IMR-90 (cell line): Measurements from ENCODE around the gene VPS54. TPM values are rescaled to one million over a fixed set of nuclear protein-coding genes. Genes with fewer than 3 reads are reported as not detected.

Experiments used
- ATAC-seq: fragments of 200-7000 bp; cut with Tn5 transposase; 2 replicates; pipeline ENCODE4 v1.9.1; 2020; ENCODE audit warnings: low read depth, mild to moderate bottlenecking, moderate library complexity
- BruUV-seq: library from RNA; stranded (reverse); fragments of 400-500 nt; replicated peaks from 2 replicates; lab custom pipeline; 2021; lab: Mats Ljungman, UMichigan
- CTCF ChIA-PET: fragments of 300-600 bp; formaldehyde crosslinking; extraction: SDS; loops from one replicate; lab custom pipeline; 2021; ENCODE audit warnings: antibody characterized with exemption; lab: Yijun Ruan, JAX
- POLR2A ChIA-PET: fragments of 300-600 bp; sonication (Branson Sonifier 250); formaldehyde crosslinking; loops from one replicate; lab custom pipeline; 2022; ENCODE audit warnings: antibody characterized with exemption; ENCODE audit not compliant: unreplicated experiment; lab: Charles Lee
- DNase-seq: peaks from one replicate; pipeline ENCODE4 v3.0.0; 2013
- H2AFZ ChIP-seq: replicated peaks from 2 replicates; pipeline ENCODE3; 2013; ENCODE audit warnings: low read length, mild to moderate bottlenecking; ENCODE audit not compliant: poor library complexity
- H2AK5ac ChIP-seq: 2 replicates; pipeline ENCODE4 v1.6.1; 2013; ENCODE audit warnings: low read depth, low read length, inconsistent platforms
- H2AK9ac ChIP-seq: replicated peaks from 2 replicates; pipeline ENCODE3; 2013; ENCODE audit warnings: mild to moderate bottlenecking, low read depth, low read length, moderate library complexity; ENCODE audit not compliant: poor library complexity
- H2BK120ac ChIP-seq: 2 replicates; pipeline ENCODE4 v1.6.1; 2013; ENCODE audit warnings: low read depth, low read length, inconsistent platforms
- H2BK15ac ChIP-seq: 3 replicates; pipeline ENCODE4 v1.6.1; 2013; ENCODE audit warnings: low read depth, low read length, inconsistent platforms
- H2BK20ac ChIP-seq: 2 replicates; pipeline ENCODE4 v1.6.1; 2013; ENCODE audit warnings: low read depth, mild to moderate bottlenecking, inconsistent platforms, low read length, moderate library complexity
- H2BK5ac ChIP-seq: 2 replicates; pipeline ENCODE4 v1.6.1; 2013; ENCODE audit warnings: mild to moderate bottlenecking, low read depth, low read length, inconsistent platforms; ENCODE audit not compliant: poor library complexity, severe bottlenecking
- H3K14ac ChIP-seq: replicated peaks from 2 replicates; pipeline ENCODE4 v1.6.1; 2013; ENCODE audit warnings: low read depth, low read length, inconsistent platforms
- H3K18ac ChIP-seq: 2 replicates; pipeline ENCODE4 v1.6.1; 2013; ENCODE audit warnings: low read depth, low read length, control low read depth
- H3K23ac ChIP-seq: 2 replicates; pipeline ENCODE4 v1.6.1; 2013; ENCODE audit warnings: low read depth, low read length, inconsistent platforms
- H3K27ac ChIP-seq: 2 replicates; pipeline ENCODE4 v1.5.1; 2013; ENCODE audit warnings: mild to moderate bottlenecking, control low read depth, low read length; ENCODE audit not compliant: insufficient read depth
- H3K27me3 ChIP-seq: 2 replicates; pipeline ENCODE4 v1.6.1; 2013; ENCODE audit warnings: low read length; ENCODE audit not compliant: control insufficient read depth, insufficient read depth
- H3K36me3 ChIP-seq: 2 replicates; pipeline ENCODE4 v1.6.1; 2013; ENCODE audit warnings: low read length, mixed read lengths; ENCODE audit not compliant: control insufficient read depth, insufficient read depth
- H3K4ac ChIP-seq: 2 replicates; pipeline ENCODE4 v1.6.1; 2013; ENCODE audit warnings: low read depth, low read length, inconsistent platforms
- H3K4me1 ChIP-seq: 2 replicates; pipeline ENCODE4 v1.6.1; 2013; ENCODE audit warnings: low read length, mixed read lengths; ENCODE audit not compliant: control insufficient read depth, insufficient read depth
- H3K4me2 ChIP-seq: 2 replicates; pipeline ENCODE4 v1.6.1; 2013; ENCODE audit warnings: low read depth, mild to moderate bottlenecking, control low read depth, low read length, moderate library complexity
- H3K4me3 ChIP-seq: 2 replicates; pipeline ENCODE4 v1.5.1; 2013; ENCODE audit warnings: low read depth, mild to moderate bottlenecking, control low read depth, low read length, moderate library complexity; ENCODE audit not compliant: insufficient read depth
- H3K56ac ChIP-seq: 2 replicates; pipeline ENCODE4 v1.6.1; 2013; ENCODE audit warnings: low read length, inconsistent platforms; ENCODE audit not compliant: insufficient read depth; ENCODE audit errors: extremely low read depth
- H3K79me1 ChIP-seq, 2 experiments: 2 replicates each; pipeline ENCODE4 v1.6.1; 2013; ENCODE audit warnings: low read length in 2 of 2, inconsistent platforms in 1 of 2, low read depth in 1 of 2
- H3K9ac ChIP-seq: 2 replicates; pipeline ENCODE4 v1.6.1; 2013; ENCODE audit warnings: low read depth, low read length, control low read depth
- H3K9me1 ChIP-seq: 2 replicates; pipeline ENCODE4 v1.6.1; 2013; ENCODE audit warnings: low read length, inconsistent platforms; ENCODE audit not compliant: insufficient read depth
- H3K9me3 ChIP-seq: 2 replicates; pipeline ENCODE4 v1.6.1; 2013; ENCODE audit warnings: low read length; ENCODE audit not compliant: control insufficient read depth, insufficient read depth
- H4K20me1 ChIP-seq: 2 replicates; pipeline ENCODE4 v1.6.1; 2013; ENCODE audit warnings: low read length, inconsistent platforms; ENCODE audit not compliant: insufficient read depth
- H4K5ac ChIP-seq: 2 replicates; pipeline ENCODE4 v1.6.1; 2013; ENCODE audit warnings: mild to moderate bottlenecking, low read depth, low read length, control low read depth
- H4K8ac ChIP-seq, 2 experiments: 2 replicates each; pipeline ENCODE4 v1.6.1; 2013; ENCODE audit warnings: low read depth in 2 of 2, low read length in 2 of 2, control low read depth in 1 of 2, inconsistent platforms in 1 of 2
- H4K91ac ChIP-seq: 2 replicates; pipeline ENCODE4 v1.6.1; 2013; ENCODE audit warnings: low read depth, low read length, inconsistent platforms; ENCODE audit not compliant: insufficient read depth
- BHLHE40 ChIP-seq: fragments of 150-350 bp; IDR thresholded peaks from 2 replicates; pipeline ENCODE4 v1.6.1; 2016; ENCODE audit warnings: mild to moderate bottlenecking, low read depth, low read length
- CEBPB ChIP-seq: IDR thresholded peaks from 2 replicates; pipeline ENCODE4 v1.6.1; 2012; ENCODE audit warnings: low read depth, low read length, improper control_type of control experiment
- CHD1 ChIP-seq: IDR thresholded peaks from 2 replicates; pipeline ENCODE4 v1.6.1; 2012; ENCODE audit warnings: low read depth, low read length, improper control_type of control experiment
- FOS ChIP-seq: fragments of 150-350 bp; IDR thresholded peaks from 2 replicates; pipeline ENCODE4 v1.6.1; 2016; ENCODE audit warnings: low read depth, low read length
- MAFK ChIP-seq: IDR thresholded peaks from 2 replicates; pipeline ENCODE4 v1.6.1; 2012; ENCODE audit warnings: low read depth, low read length, improper control_type of control experiment
- MAZ ChIP-seq: IDR thresholded peaks from 2 replicates; pipeline ENCODE4 v1.6.1; 2012; ENCODE audit warnings: low read depth, mild to moderate bottlenecking, low read length, improper control_type of control experiment, moderate library complexity, borderline replicate concordance
- NFE2L2 ChIP-seq: fragments of 150-350 bp; IDR thresholded peaks from 2 replicates; pipeline ENCODE4 v1.6.1; 2016; ENCODE audit warnings: low read depth, mild to moderate bottlenecking, low read length
- POLR2A ChIP-seq: IDR thresholded peaks from 2 replicates; pipeline ENCODE4 v1.6.1; 2012; ENCODE audit warnings: mild to moderate bottlenecking, low read depth, low read length
- RAD21 ChIP-seq: IDR thresholded peaks from 2 replicates; pipeline ENCODE4 v1.6.1; 2012; ENCODE audit warnings: low read length, improper control_type of control experiment
- RCOR1 ChIP-seq: IDR thresholded peaks from 2 replicates; pipeline ENCODE4 v1.6.1; 2012; ENCODE audit warnings: mild to moderate bottlenecking, low read length, improper control_type of control experiment; ENCODE audit not compliant: insufficient replicate concordance
- RFX5 ChIP-seq: IDR thresholded peaks from 2 replicates; pipeline ENCODE4 v1.8.0; 2012; ENCODE audit warnings: low read depth, mild to moderate bottlenecking, low read length, moderate library complexity
- SMC3 ChIP-seq: fragments of 150-350 bp; IDR thresholded peaks from 2 replicates; pipeline ENCODE4 v1.6.1; 2016; ENCODE audit warnings: low read depth, mild to moderate bottlenecking, antibody characterized with exemption, low read length, moderate library complexity
- WGBS, 2 experiments: methylation state at CpG; one replicate each; pipeline versions ENCODE4 v1.1.5 to v1.1.7; 2013; ENCODE audit warnings: missing lambda C conversion rate in 2 of 2; ENCODE audit not compliant: insufficient read length in 1 of 2; ENCODE audit errors: extremely low coverage in 2 of 2; 5-methylcytosine and 5-hydroxymethylcytosine counted together
- dilution Hi-C: fragments of 300-500 bp; cut with HindIII; formaldehyde crosslinking; loops from one replicate; pipeline ENCODE4 v1.14.3; 2018; ENCODE audit warnings: low sequenced_read_pairs; ENCODE audit not compliant: unreplicated experiment
- in situ Hi-C: fragments of 300-500 bp; cut with MboI; formaldehyde crosslinking; loops from 3 replicates; pipeline ENCODE4 v1.14.3; 2019; ENCODE audit warnings: low sequenced_read_pairs, inconsistent platforms, mixed read lengths
- intact Hi-C: fragments of 100-400 bp; cut with micrococcal nuclease; formaldehyde crosslinking; loops from 2 replicates; pipeline ENCODE4 v1.10.0; 2022
- polyA plus RNA-seq, 3 experiments: library from polyadenylated mRNA; depleted of rRNA; stranded (reverse); fragments of >200 nt; gene quantifications; 2 replicates each; pipeline ENCODE4 v1.2.3, GENCODE V29; 2012; ENCODE audit warnings: low replicate concordance in 1 of 3
- total RNA-seq: library from RNA; depleted of rRNA; stranded (reverse); fragments of >200 nt; gene quantifications from 2 replicates; pipeline ENCODE4 v1.2.3, GENCODE V29; 2012
- TF ChIP-seq, protein P1 (sequence below): conservative IDR thresholded peaks from 2 replicates; pipeline ENCODE4 v1.5.1; 2012; ENCODE audit warnings: mild to moderate bottlenecking, low read depth, low read length, improper control_type of control experiment
- TF ChIP-seq, protein P2 (sequence below): fragments of 150-350 bp; IDR thresholded peaks from 2 replicates; pipeline ENCODE4 v1.6.1; 2017; ENCODE audit warnings: mild to moderate bottlenecking, antibody characterized with exemption, low read length, low read depth
- TF ChIP-seq, protein P3 (sequence below): fragments of 150-350 bp; IDR thresholded peaks from 2 replicates; pipeline ENCODE4 v1.6.1; 2016; ENCODE audit warnings: low read depth, mild to moderate bottlenecking, low read length, moderate library complexity, borderline replicate concordance

VPS54 gene
- total and polyA plus RNA-seq, 2 of the 4 experiments (the other 2 are of a cell fraction) = 7.1 to 18.1 TPM

GRCh38 chr2:63845866-63846265 lies 173.4 kb downstream of the VPS54 start:
- H3K4me1 ChIP-seq = peaks cover 9% of the 10 kb centered on the region
- H3K9me1 ChIP-seq = no peaks in the 10 kb centered on the region; the same call in 1 of the 2 replicates
- H3K4ac ChIP-seq = no peak overlapping the region
- H3K14ac ChIP-seq = no peak overlapping the region
- H2AK9ac ChIP-seq = no peak overlapping the region
- ATAC-seq (no peak), DNase-seq (no peak)
- ChIA-PET CTCF (no interaction called here), POLR2A (no interaction called here)
- no peak overlapping the region for H2BK20ac ChIP-seq
- no peak overlapping the region for H4K91ac ChIP-seq
- H3K18ac ChIP-seq = no peak overlapping the region
- H3K9me3 ChIP-seq = no peaks in the 10 kb centered on the region
- H4K20me1 ChIP-seq = peaks cover 23% of the 10 kb centered on the region; the same call in 1 of the 2 replicates
- H3K4me3 ChIP-seq = no peak overlapping the region
- intact Hi-C loops = no loop called here
- no peak overlapping the region for H4K8ac ChIP-seq
- dilution Hi-C loops = no loop called here
- no peak overlapping the region for H2BK5ac ChIP-seq
- H3K27me3 ChIP-seq = no peaks in the 10 kb centered on the region
- no peak overlapping the region for H2BK15ac ChIP-seq
- H3K36me3 ChIP-seq = no peaks in the 10 kb centered on the region
- peaks cover 16 to 51% of the 10 kb centered on the region in 2 experiments for H3K79me1 ChIP-seq
- H3K23ac ChIP-seq = no peak overlapping the region
- in situ Hi-C loops = no loop called here
- no TSS peak for BruUV-seq
- H2AFZ ChIP-seq = no peak overlapping the region
- H4K5ac ChIP-seq = no peak overlapping the region
- H3K56ac ChIP-seq = no peak overlapping the region
- H3K4me2 ChIP-seq = no peak overlapping the region
- no peak for TF ChIP-seq CEBPB
- TF ChIP-seq, protein P1, sequence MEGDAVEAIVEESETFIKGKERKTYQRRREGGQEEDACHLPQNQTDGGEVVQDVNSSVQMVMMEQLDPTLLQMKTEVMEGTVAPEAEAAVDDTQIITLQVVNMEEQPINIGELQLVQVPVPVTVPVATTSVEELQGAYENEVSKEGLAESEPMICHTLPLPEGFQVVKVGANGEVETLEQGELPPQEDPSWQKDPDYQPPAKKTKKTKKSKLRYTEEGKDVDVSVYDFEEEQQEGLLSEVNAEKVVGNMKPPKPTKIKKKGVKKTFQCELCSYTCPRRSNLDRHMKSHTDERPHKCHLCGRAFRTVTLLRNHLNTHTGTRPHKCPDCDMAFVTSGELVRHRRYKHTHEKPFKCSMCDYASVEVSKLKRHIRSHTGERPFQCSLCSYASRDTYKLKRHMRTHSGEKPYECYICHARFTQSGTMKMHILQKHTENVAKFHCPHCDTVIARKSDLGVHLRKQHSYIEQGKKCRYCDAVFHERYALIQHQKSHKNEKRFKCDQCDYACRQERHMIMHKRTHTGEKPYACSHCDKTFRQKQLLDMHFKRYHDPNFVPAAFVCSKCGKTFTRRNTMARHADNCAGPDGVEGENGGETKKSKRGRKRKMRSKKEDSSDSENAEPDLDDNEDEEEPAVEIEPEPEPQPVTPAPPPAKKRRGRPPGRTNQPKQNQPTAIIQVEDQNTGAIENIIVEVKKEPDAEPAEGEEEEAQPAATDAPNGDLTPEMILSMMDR = no peak
- no peak for TF ChIP-seq BHLHE40
- TF ChIP-seq CHD1 = no peak
- no peak for TF ChIP-seq POLR2A
- TF ChIP-seq MAFK = no peak
- TF ChIP-seq RCOR1 = no peak
- no peak for TF ChIP-seq FOS
- TF ChIP-seq NFE2L2 = no peak
- TF ChIP-seq, protein P2, sequence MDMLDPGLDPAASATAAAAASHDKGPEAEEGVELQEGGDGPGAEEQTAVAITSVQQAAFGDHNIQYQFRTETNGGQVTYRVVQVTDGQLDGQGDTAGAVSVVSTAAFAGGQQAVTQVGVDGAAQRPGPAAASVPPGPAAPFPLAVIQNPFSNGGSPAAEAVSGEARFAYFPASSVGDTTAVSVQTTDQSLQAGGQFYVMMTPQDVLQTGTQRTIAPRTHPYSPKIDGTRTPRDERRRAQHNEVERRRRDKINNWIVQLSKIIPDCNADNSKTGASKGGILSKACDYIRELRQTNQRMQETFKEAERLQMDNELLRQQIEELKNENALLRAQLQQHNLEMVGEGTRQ = no peak
- TF ChIP-seq, protein P3, sequence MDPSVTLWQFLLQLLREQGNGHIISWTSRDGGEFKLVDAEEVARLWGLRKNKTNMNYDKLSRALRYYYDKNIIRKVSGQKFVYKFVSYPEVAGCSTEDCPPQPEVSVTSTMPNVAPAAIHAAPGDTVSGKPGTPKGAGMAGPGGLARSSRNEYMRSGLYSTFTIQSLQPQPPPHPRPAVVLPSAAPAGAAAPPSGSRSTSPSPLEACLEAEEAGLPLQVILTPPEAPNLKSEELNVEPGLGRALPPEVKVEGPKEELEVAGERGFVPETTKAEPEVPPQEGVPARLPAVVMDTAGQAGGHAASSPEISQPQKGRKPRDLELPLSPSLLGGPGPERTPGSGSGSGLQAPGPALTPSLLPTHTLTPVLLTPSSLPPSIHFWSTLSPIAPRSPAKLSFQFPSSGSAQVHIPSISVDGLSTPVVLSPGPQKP = no peak
- TF ChIP-seq RAD21 = no peak
- no peak for TF ChIP-seq RFX5
- TF ChIP-seq SMC3 = no peak
- no peak for TF ChIP-seq MAZ
- H2AK5ac ChIP-seq = no peak overlapping the region
- no peak overlapping the region for H3K9ac ChIP-seq
- no peak overlapping the region for H3K27ac ChIP-seq
- no peak overlapping the region for H2BK120ac ChIP-seq
- WGBS, 2 experiments = no CpG with 5 or more reads among the region's 3 CpGs
